Peyer's patch (tissue), 4 donors: Measurements from ENCODE around the gene OR10K2. TPM values are rescaled to one million over a fixed set of nuclear protein-coding genes. Genes with fewer than 3 reads are reported as not detected.

Experiments
- DNase-seq, 3 donors: peaks; one replicate each; pipeline ENCODE4 v3.0.0-alpha.2; 2017 to 2019
- H3K27ac ChIP-seq, 4 donors: fragments of 200-600 bp; sonication (generic); one replicate each; pipeline ENCODE4 v1.5.1; 2016 to 2019
- H3K27me3 ChIP-seq, 2 donors: fragments of 200-600 bp; sonication (generic); one replicate each; pipeline ENCODE4 v1.5.1; 2019
- H3K36me3 ChIP-seq, 3 donors: fragments of 200-600 bp; sonication (generic); one replicate each; pipeline ENCODE4 v1.5.1; 2016 to 2019
- H3K4me1 ChIP-seq, 4 donors: fragments of 200-600 bp; sonication (generic); one replicate each; pipeline ENCODE4 v1.5.1; 2016 to 2019
- H3K4me3 ChIP-seq, 4 donors: fragments of 200-600 bp; sonication (generic); 1 replicate in 3 of 4; 2 replicates in 1 of 4; pipeline ENCODE4 v1.5.1; 2016 to 2019; ENCODE audit warnings: mild to moderate bottlenecking in 1 of 4
- H3K9me3 ChIP-seq, 4 donors: fragments of 200-600 bp; sonication (generic); one replicate each; pipeline ENCODE4 v1.5.1; 2016 to 2019; ENCODE audit warnings: mild to moderate bottlenecking in 1 of 4
- POLR2A ChIP-seq, 2 donors: fragments of 450-650 bp; IDR thresholded peaks; one replicate each; pipeline ENCODE4 v1.5.1; 2017; ENCODE audit warnings: antibody characterized with exemption in 2 of 2, mild to moderate bottlenecking in 2 of 2, moderate library complexity in 2 of 2
- total RNA-seq, 4 donors: library from RNA; depleted of rRNA; stranded (reverse); fragments of >200 nt; gene quantifications; one replicate each; pipeline ENCODE4 v1.1.0, GENCODE V29; 2016
- TF ChIP-seq, protein P1 (sequence below), 6 experiments: fragments of 450-650 bp in 4 of 6; fragments of 200-600 bp in 2 of 6; sonication (generic) in 1 of 6; IDR thresholded peaks; one replicate each; pipeline ENCODE4 v1.5.1; 2017 to 2019; ENCODE audit warnings: antibody characterized with exemption in 6 of 6, mild to moderate bottlenecking in 3 of 6, moderate library complexity in 1 of 6

The OR10K2 gene
- total RNA-seq, 4 donors from 2014 or later: not detected

DNA sequence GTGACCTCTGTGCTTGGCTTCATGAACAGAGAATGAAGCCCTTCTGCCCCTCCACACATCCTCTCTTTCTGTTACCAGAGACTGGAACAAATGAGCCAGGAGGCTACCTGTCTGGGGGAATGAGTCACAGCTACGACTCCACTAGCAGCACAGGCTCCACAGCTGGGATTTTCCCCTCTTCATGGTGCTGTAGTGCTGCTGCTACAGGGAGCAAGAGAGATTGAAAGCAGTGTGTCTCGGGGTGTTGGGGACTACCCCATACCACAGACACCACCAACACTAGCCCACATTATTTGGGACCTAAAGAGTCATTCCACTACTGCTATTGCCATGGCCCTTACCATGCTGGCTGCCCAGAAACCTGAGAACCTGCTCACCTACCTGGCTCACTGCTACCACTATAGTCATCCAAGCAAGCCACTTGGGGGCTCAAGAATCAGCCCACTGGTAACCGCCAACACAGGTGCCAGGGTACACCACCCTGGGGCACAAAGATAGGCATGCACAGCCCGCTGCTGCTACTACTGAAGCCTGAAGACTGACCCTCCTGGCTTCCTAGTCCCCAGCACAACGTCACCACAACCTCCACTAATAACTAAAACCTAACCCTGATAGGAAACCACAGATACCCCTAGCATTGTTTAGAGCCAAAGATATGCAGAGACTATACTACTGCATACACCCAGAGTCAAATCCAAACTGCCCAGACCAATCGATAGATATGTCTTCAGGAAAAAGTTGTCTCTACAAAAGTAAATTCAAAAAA, 54.7 kb downstream of the OR10K2 start:
- Histone ChIP-seq H3K27me3 (peaks cover 0 to 5% of the 10 kb centered on the region in 2 donors), H3K4me1 (no peaks in the 10 kb centered on the region), H3K36me3 (no peaks in the 10 kb centered on the region), H3K9me3 (no peaks in the 10 kb centered on the region), H3K4me3 (no peak overlapping the region), H3K27ac (no peak overlapping the region)
- TF ChIP-seq, protein P1, sequence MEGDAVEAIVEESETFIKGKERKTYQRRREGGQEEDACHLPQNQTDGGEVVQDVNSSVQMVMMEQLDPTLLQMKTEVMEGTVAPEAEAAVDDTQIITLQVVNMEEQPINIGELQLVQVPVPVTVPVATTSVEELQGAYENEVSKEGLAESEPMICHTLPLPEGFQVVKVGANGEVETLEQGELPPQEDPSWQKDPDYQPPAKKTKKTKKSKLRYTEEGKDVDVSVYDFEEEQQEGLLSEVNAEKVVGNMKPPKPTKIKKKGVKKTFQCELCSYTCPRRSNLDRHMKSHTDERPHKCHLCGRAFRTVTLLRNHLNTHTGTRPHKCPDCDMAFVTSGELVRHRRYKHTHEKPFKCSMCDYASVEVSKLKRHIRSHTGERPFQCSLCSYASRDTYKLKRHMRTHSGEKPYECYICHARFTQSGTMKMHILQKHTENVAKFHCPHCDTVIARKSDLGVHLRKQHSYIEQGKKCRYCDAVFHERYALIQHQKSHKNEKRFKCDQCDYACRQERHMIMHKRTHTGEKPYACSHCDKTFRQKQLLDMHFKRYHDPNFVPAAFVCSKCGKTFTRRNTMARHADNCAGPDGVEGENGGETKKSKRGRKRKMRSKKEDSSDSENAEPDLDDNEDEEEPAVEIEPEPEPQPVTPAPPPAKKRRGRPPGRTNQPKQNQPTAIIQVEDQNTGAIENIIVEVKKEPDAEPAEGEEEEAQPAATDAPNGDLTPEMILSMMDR (IDR thresholded peaks at IDR 0.05): no peak
- no peak for TF ChIP-seq POLR2A (IDR thresholded peaks at IDR 0.05)
- no peak for DNase-seq

Other genes starting within 250 kb of the OR10K2 start
- 10 to 100 TPM; 11.6 to 34.7 (median 16.4) TPM for gene CD1D, start 245.3 kb downstream of the OR10K2 start, total RNA-seq
- not detected for gene CD1A, start 171.8 kb downstream of the OR10K2 start, total RNA-seq
- 10 to 100 TPM in 1 of 4 donors, 1 to 10 TPM in 1, not detected in 2; 1.3 to 15.7 TPM for gene CD1C, start 136.3 kb downstream of the OR10K2 start, total RNA-seq
- gene CD1B, start 94.7 kb downstream of the OR10K2 start, total RNA-seq: not detected
- gene CD1E, start 72.3 kb downstream of the OR10K2 start, total RNA-seq: not detected
- not detected for gene OR10T2, start 26.8 kb downstream of the OR10K2 start, total RNA-seq
- gene OR10K1, start 35.6 kb upstream of the OR10K2 start, total RNA-seq: not detected
- gene OR10R2, start 46.0 kb upstream of the OR10K2 start, total RNA-seq: not detected
- not detected for gene OR6Y1, start 128.2 kb upstream of the OR10K2 start, total RNA-seq
- not detected for gene OR6P1, start 144.3 kb upstream of the OR10K2 start, total RNA-seq
- gene OR10X1, start 153.7 kb upstream of the OR10K2 start, total RNA-seq: not detected
- gene OR10Z1, start 179.0 kb upstream of the OR10K2 start, total RNA-seq: not detected